SK-N-MC (cell line): ENCODE measurements around the gene HRH1.

Experiments used
- EZH2 ChIP-seq: fragments of 200-600 bp; sonication (generic); IDR thresholded peaks from one replicate; pipeline ENCODE4 v1.6.1; 2017; ENCODE audit warnings: antibody characterized with exemption
- FOXP2 ChIP-seq: optimal IDR thresholded peaks from 2 replicates; pipeline ENCODE3; 2011; ENCODE audit warnings: mild to moderate bottlenecking, moderate library complexity; ENCODE audit not compliant: insufficient read depth; ENCODE audit errors: extremely low read length, control extremely low read depth
- POLR2AphosphoS5 ChIP-seq: IDR thresholded peaks from 2 replicates; pipeline ENCODE4 v1.6.1; 2012; ENCODE audit warnings: mild to moderate bottlenecking, low read depth, low read length, borderline replicate concordance

DNA sequence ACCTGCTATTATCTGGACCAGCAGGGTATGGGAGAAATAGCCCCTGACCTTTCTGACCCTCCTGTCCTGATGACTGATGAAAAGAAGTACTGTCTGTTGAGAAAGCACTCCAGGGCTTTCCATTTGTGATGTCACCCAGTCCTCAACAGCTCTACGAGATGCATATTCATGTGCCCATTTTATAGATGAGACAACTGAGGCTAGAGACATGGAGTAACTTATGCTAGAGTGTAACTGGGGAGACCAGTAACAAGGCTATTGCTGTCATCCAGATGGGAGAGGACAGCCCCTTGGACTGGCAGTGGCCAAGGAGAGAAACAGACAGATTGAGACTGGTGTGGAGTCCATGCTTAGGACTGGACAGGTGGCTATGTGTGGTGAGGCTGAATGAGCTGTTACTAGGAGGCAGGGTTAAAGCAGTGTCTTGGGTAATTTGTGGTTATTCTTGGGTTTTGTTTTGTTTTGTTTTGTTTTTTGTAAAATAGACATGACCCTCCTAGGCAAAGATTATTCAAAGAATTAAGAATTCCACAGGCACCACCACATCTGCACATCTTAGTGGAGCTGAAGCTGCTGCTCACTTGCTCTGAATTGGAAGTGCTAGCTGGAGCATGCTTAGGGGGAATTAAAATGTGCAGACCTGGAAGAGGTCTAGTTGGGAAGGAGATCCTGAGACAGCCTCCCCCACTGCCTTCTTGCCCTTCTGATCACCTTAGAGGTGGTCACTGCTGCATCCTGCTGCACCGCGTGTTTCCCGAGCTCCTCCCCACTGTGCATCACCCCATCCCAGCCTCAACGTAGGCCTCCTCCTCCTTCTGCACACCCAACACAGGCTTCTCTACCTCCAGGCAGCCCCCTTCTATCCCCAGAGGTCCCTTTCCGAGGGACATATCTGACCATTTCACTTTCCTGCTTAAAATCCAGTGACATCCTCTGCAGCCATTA lies 8.4 kb downstream of the HRH1 start:
- TF ChIP-seq POLR2AphosphoS5 (no peak), EZH2 (no peak), FOXP2 (no peak)
